Fibroblast of lung (primary cell): ENCODE measurements around the gene MS4A8. TPM values are rescaled to one million over a fixed set of nuclear protein-coding genes. Genes with fewer than 3 reads are reported as not detected.

Experiments used
- DNase-seq, 2 donors: peaks; one replicate each; pipeline versions ENCODE4 v3.0.0 to v3.0.0-alpha.2; 2010; ENCODE audit warnings: low read depth in 2 of 2
- H2AFZ ChIP-seq: 2 replicates; pipeline ENCODE4 v1.5.1; 2012; ENCODE audit warnings: low read length, control low read depth, inconsistent platforms
- H3K27ac ChIP-seq: 2 replicates; pipeline ENCODE4 v1.5.1; 2011; ENCODE audit warnings: low read length, control low read depth; ENCODE audit not compliant: insufficient read depth
- H3K27me3 ChIP-seq: 2 replicates; pipeline ENCODE4 v1.5.1; 2011; ENCODE audit warnings: mild to moderate bottlenecking, low read length; ENCODE audit not compliant: control insufficient read depth, insufficient read depth
- H3K36me3 ChIP-seq: 2 replicates; pipeline ENCODE4 v1.5.1; 2011; ENCODE audit warnings: low read length; ENCODE audit not compliant: control insufficient read depth, insufficient read depth
- H3K4me1 ChIP-seq: 2 replicates; pipeline ENCODE4 v1.5.1; 2011; ENCODE audit warnings: low read length; ENCODE audit not compliant: control insufficient read depth, insufficient read depth; ENCODE audit errors: extremely low read depth
- H3K4me2 ChIP-seq: 2 replicates; pipeline ENCODE4 v1.5.1; 2011; ENCODE audit warnings: low read length, control low read depth; ENCODE audit not compliant: insufficient read depth; ENCODE audit errors: extremely low read depth
- H3K4me3 ChIP-seq, 4 experiments: fragments of 200-600 bp in 1 of 4; sonication (generic) in 1 of 4; replicated peaks in 1 of 4; 2 replicates each; pipeline ENCODE4 v1.5.1; 2011 to 2016; ENCODE audit warnings: low read length in 4 of 4, low read depth in 3 of 4, mild to moderate bottlenecking in 3 of 4, control low read depth in 2 of 4, inconsistent platforms in 1 of 4, mixed read lengths in 1 of 4; ENCODE audit not compliant: insufficient read depth in 1 of 4; ENCODE audit errors: control extremely low read depth in 1 of 4
- H3K79me2 ChIP-seq: 2 replicates; pipeline ENCODE4 v1.5.1; 2012; ENCODE audit warnings: mild to moderate bottlenecking, low read length, inconsistent platforms; ENCODE audit not compliant: control insufficient read depth, insufficient read depth
- H3K9ac ChIP-seq: 2 replicates; pipeline ENCODE4 v1.5.1; 2011; ENCODE audit warnings: mild to moderate bottlenecking, low read length, control low read depth; ENCODE audit not compliant: insufficient read depth
- H3K9me3 ChIP-seq: 2 replicates; pipeline ENCODE4 v1.5.1; 2012; ENCODE audit warnings: low read depth, low read length; ENCODE audit not compliant: control insufficient read depth, insufficient read depth
- H4K20me1 ChIP-seq: 2 replicates; pipeline ENCODE4 v1.5.1; 2011; ENCODE audit warnings: low read length; ENCODE audit not compliant: control insufficient read depth, insufficient read depth; ENCODE audit errors: extremely low read depth
- CTCF ChIP-seq, 2 donors: IDR thresholded peaks in 1 of 2; conservative IDR thresholded peaks in 1 of 2; 1 replicate in 1 of 2; 2 replicates in 1 of 2; pipeline ENCODE4 v1.5.1; 2011 to 2012; ENCODE audit warnings: low read length in 2 of 2, control low read depth in 1 of 2, inconsistent platforms in 1 of 2, low read depth in 1 of 2, mild to moderate bottlenecking in 1 of 2
- EZH2 ChIP-seq: IDR thresholded peaks from 2 replicates; pipeline ENCODE4 v1.5.1; 2012; ENCODE audit warnings: low read length, control low read depth, mild to moderate bottlenecking; ENCODE audit errors: missing control alignments
- polyA minus RNA-seq: library from RNA; depleted of rRNA, polyadenylated mRNA; stranded (reverse); fragments of >200 nt; gene quantifications from 2 replicates; pipeline ENCODE4 v1.2.3, GENCODE V29; 2011; ENCODE audit warnings: low replicate concordance
- polyA plus RNA-seq, 2 donors: library from polyadenylated mRNA; depleted of rRNA in 1 of 2; stranded (reverse) in 1 of 2; unstranded in 1 of 2; fragments of >200 nt; gene quantifications; 2 replicates each; pipeline ENCODE4 v1.2.1, GENCODE V29; 2011 to 2012; ENCODE audit warnings: missing spikeins in 1 of 2
- total RNA-seq: library from RNA; depleted of rRNA; stranded (reverse); fragments of >200 nt; gene quantifications from 2 replicates; pipeline ENCODE4 v1.2.1, GENCODE V29; 2014

The MS4A8 gene
- total RNA-seq (not detected in 2 replicates), polyA plus RNA-seq (not detected in 2 replicates), polyA minus RNA-seq (not detected in 2 replicates)
- not detected in 2 replicates for polyA plus RNA-seq (2012)

- no peaks in the 10 kb centered on the region for H3K9me3 ChIP-seq
- no peak within 1 kb of the TSS for H2AFZ ChIP-seq
- no peak for DNase-seq
- H3K79me2 ChIP-seq = no peaks in the 10 kb centered on the region
- H4K20me1 ChIP-seq = no peaks in the 10 kb centered on the region
- H3K36me3 ChIP-seq = no peaks in the 10 kb centered on the region
- H3K27me3 ChIP-seq = no peaks in the 10 kb centered on the region
- H3K4me1 ChIP-seq = no peaks in the 10 kb centered on the region
- H3K27ac ChIP-seq = no peak within 1 kb of the TSS
- no peak within 1 kb of the TSS for H3K9ac ChIP-seq
- H3K4me3 ChIP-seq = no peak within 1 kb of the TSS
- no peak for TF ChIP-seq EZH2
- no peak for TF ChIP-seq CTCF (conservative IDR thresholded peaks at IDR 0.05 in 1 of 2, IDR thresholded peaks at IDR 0.05 in 1 of 2; ENCODE audit: low read depth in 1 of 2, low read length in 2 of 2)
- H3K4me2 ChIP-seq = no peak within 1 kb of the TSS
These were observed at the start of gene MS4A8 for GRCh38 chr11:60699284-60699691. Gene MS4A8 (plus strand): TSS chr11:60699612. CDS start chr11:60700861, 1,249 bp downstream.

- Histone ChIP-seq H3K27ac (no peak overlapping the region), H3K4me1 (no peaks in the 10 kb centered on the region), H3K4me2 (no peak overlapping the region), H3K79me2 (no peaks in the 10 kb centered on the region), H3K36me3 (no peaks in the 10 kb centered on the region), H3K9ac (no peak overlapping the region), H3K9me3 (no peaks in the 10 kb centered on the region), H2AFZ (no peak overlapping the region), H4K20me1 (no peaks in the 10 kb centered on the region), H3K4me3 (no peak overlapping the region), H3K27me3 (no peaks in the 10 kb centered on the region)
- no peak for DNase-seq
- TF ChIP-seq EZH2 = no peak
These were observed 41.5 kb upstream of the MS4A8 start for GRCh38 chr11:60657888-60658287.

GRCh38 chr11:60658409-60658808 is 41.0 kb upstream of the MS4A8 start:
- H3K27ac ChIP-seq = no peak overlapping the region
- H3K4me2 ChIP-seq = no peak overlapping the region
- TF ChIP-seq EZH2 = no peak
- TF ChIP-seq CTCF (conservative IDR thresholded peaks at IDR 0.05 in 1 of 2, IDR thresholded peaks at IDR 0.05 in 1 of 2; ENCODE audit: low read depth in 1 of 2, low read length in 2 of 2) = no peak
- H3K36me3 ChIP-seq = no peaks in the 10 kb centered on the region
- no peaks in the 10 kb centered on the region for H4K20me1 ChIP-seq
- no peak overlapping the region for H3K9ac ChIP-seq
- no peaks in the 10 kb centered on the region for H3K9me3 ChIP-seq
- no peak overlapping the region for H3K4me3 ChIP-seq
- no peaks in the 10 kb centered on the region for H3K4me1 ChIP-seq
- H3K27me3 ChIP-seq = no peaks in the 10 kb centered on the region
- no peaks in the 10 kb centered on the region for H3K79me2 ChIP-seq
- H2AFZ ChIP-seq = no peak overlapping the region
- no peak for DNase-seq
